H9 (cell line): ENCODE measurements around the gene HOXC11. TPM values are rescaled to one million over a fixed set of nuclear protein-coding genes. Genes with fewer than 3 reads are reported as not detected.

Experiments used
- DNase-seq: peaks from one replicate; pipeline ENCODE4 v3.0.0-alpha.2; 2017
- H2AFZ ChIP-seq: one replicate; pipeline ENCODE4 v1.6.1; 2013; ENCODE audit warnings: mild to moderate bottlenecking, low read length, control low read depth, moderate library complexity
- H2AK5ac ChIP-seq: 2 replicates; pipeline ENCODE4 v1.6.1; 2013; ENCODE audit warnings: low read length, control low read depth, mixed read lengths; ENCODE audit not compliant: insufficient read length
- H2BK120ac ChIP-seq: one replicate; pipeline ENCODE4 v1.6.1; 2013; ENCODE audit warnings: low read depth, mild to moderate bottlenecking, low read length, control low read depth, inconsistent platforms; ENCODE audit not compliant: poor library complexity, severe bottlenecking
- H2BK12ac ChIP-seq: 2 replicates; pipeline ENCODE4 v1.6.1; 2013; ENCODE audit warnings: low read length, control low read depth, mixed read lengths, low read depth; ENCODE audit not compliant: insufficient read length
- H2BK15ac ChIP-seq: 2 replicates; pipeline ENCODE4 v1.6.1; 2013; ENCODE audit warnings: low read depth, low read length, control low read depth
- H2BK20ac ChIP-seq: one replicate; pipeline ENCODE4 v1.6.1; 2013; ENCODE audit warnings: low read depth, mild to moderate bottlenecking, low read length, control low read depth, inconsistent platforms; ENCODE audit not compliant: poor library complexity, severe bottlenecking
- H2BK5ac ChIP-seq: 2 replicates; pipeline ENCODE4 v1.6.1; 2013; ENCODE audit warnings: low read length, control low read depth, mixed read lengths; ENCODE audit not compliant: insufficient read length
- H3K14ac ChIP-seq: 2 replicates; pipeline ENCODE4 v1.6.1; 2013; ENCODE audit warnings: low read length, control low read depth; ENCODE audit not compliant: insufficient read depth
- H3K18ac ChIP-seq: 2 replicates; pipeline ENCODE4 v1.6.1; 2013; ENCODE audit warnings: low read depth, mild to moderate bottlenecking, mixed read lengths, low read length, control low read depth; ENCODE audit not compliant: insufficient read length
- H3K23ac ChIP-seq: 2 replicates; pipeline ENCODE4 v1.6.1; 2013; ENCODE audit warnings: low read length, control low read depth, mixed read lengths, low read depth; ENCODE audit not compliant: insufficient read length
- H3K23me2 ChIP-seq: 2 replicates; pipeline ENCODE4 v1.6.1; 2013; ENCODE audit warnings: low read depth, mild to moderate bottlenecking, mixed read lengths, low read length, control low read depth; ENCODE audit not compliant: insufficient read length, poor library complexity, severe bottlenecking
- H3K27ac ChIP-seq: 2 replicates; pipeline ENCODE4 v1.5.1; 2013; ENCODE audit warnings: low read length, control low read depth, mixed read lengths, low read depth; ENCODE audit not compliant: insufficient read length
- H3K27me3 ChIP-seq: 2 replicates; pipeline ENCODE4 v1.6.1; 2013; ENCODE audit warnings: low read length, control low read depth, inconsistent platforms; ENCODE audit not compliant: insufficient read depth
- H3K4ac ChIP-seq: 2 replicates; pipeline ENCODE4 v1.6.1; 2013; ENCODE audit warnings: low read depth, mild to moderate bottlenecking, control low read depth, inconsistent platforms, low read length, moderate library complexity
- H3K4me1 ChIP-seq: 2 replicates; pipeline ENCODE4 v1.6.1; 2013; ENCODE audit warnings: low read length, control low read depth, inconsistent platforms; ENCODE audit not compliant: insufficient read depth
- H3K4me2 ChIP-seq: 2 replicates; pipeline ENCODE4 v1.6.1; 2013; ENCODE audit warnings: low read length, control low read depth, mixed read lengths; ENCODE audit not compliant: insufficient read length, insufficient read depth
- H3K56ac ChIP-seq: 2 replicates; pipeline ENCODE4 v1.6.1; 2013; ENCODE audit warnings: low read depth, mild to moderate bottlenecking, mixed read lengths, low read length, control low read depth; ENCODE audit not compliant: insufficient read length
- H3K79me1 ChIP-seq: 2 replicates; pipeline ENCODE4 v1.6.1; 2013; ENCODE audit warnings: low read depth, mild to moderate bottlenecking, moderate library complexity, low read length, control low read depth, inconsistent platforms; ENCODE audit not compliant: insufficient read depth, poor library complexity, severe bottlenecking
- H3K79me2 ChIP-seq: 2 replicates; pipeline ENCODE4 v1.6.1; 2013; ENCODE audit warnings: low read length, control low read depth, inconsistent platforms; ENCODE audit not compliant: insufficient read depth
- H3K9ac ChIP-seq: 2 replicates; pipeline ENCODE4 v1.6.1; 2013; ENCODE audit warnings: low read length, control low read depth, mixed read lengths; ENCODE audit not compliant: insufficient read length; ENCODE audit errors: extremely low read depth
- H3K9me3 ChIP-seq: one replicate; pipeline ENCODE4 v1.6.1; 2013; ENCODE audit warnings: low read depth, low read length, inconsistent platforms; ENCODE audit not compliant: control insufficient read depth
- H3T11ph ChIP-seq: one replicate; pipeline ENCODE4 v1.6.1; 2013; ENCODE audit warnings: mild to moderate bottlenecking, low read length, control low read depth, inconsistent platforms
- H4K20me1 ChIP-seq: one replicate; pipeline ENCODE4 v1.6.1; 2013; ENCODE audit not compliant: control insufficient read depth, insufficient read length, insufficient read depth
- H4K5ac ChIP-seq: 2 replicates; pipeline ENCODE4 v1.6.1; 2013; ENCODE audit warnings: low read depth, mild to moderate bottlenecking, mixed read lengths, low read length, control low read depth; ENCODE audit not compliant: insufficient read length
- H4K8ac ChIP-seq: replicated peaks from 2 replicates; pipeline ENCODE4 v1.6.1; 2013; ENCODE audit warnings: low read length, control low read depth, mixed read lengths, low read depth; ENCODE audit not compliant: insufficient read length
- H4K91ac ChIP-seq: 2 replicates; pipeline ENCODE4 v1.6.1; 2013; ENCODE audit warnings: low read depth, mild to moderate bottlenecking, moderate library complexity, mixed read lengths, low read length, control low read depth; ENCODE audit not compliant: insufficient read length
- H3K27ac Mint-ChIP-seq, 3 experiments: 2 replicates in 2 of 3; 3 replicates in 1 of 3; pipeline ENCODE4 v1.8.0; 2020 to 2021; ENCODE audit warnings: mixed read lengths in 3 of 3, mild to moderate bottlenecking in 1 of 3, moderate library complexity in 1 of 3
- H3K27me3 Mint-ChIP-seq: 2 replicates; pipeline ENCODE4 v1.8.0; 2021; ENCODE audit warnings: low read depth, mild to moderate bottlenecking, moderate library complexity, mixed read lengths
- H3K36me3 Mint-ChIP-seq, 3 experiments: 2 replicates in 2 of 3; 3 replicates in 1 of 3; pipeline ENCODE4 v1.8.0; 2020 to 2021; ENCODE audit warnings: low read depth in 3 of 3, mixed read lengths in 3 of 3; ENCODE audit not compliant: insufficient read depth in 1 of 3
- H3K4me1 Mint-ChIP-seq, 2 experiments: 2 replicates each; pipeline ENCODE4 v1.8.0; 2020; ENCODE audit warnings: mixed read lengths in 2 of 2
- H3K4me3 Mint-ChIP-seq, 2 experiments: 2 replicates in 1 of 2; 3 replicates in 1 of 2; pipeline ENCODE4 v1.8.0; 2020 to 2021; ENCODE audit warnings: mild to moderate bottlenecking in 2 of 2, mixed read lengths in 2 of 2, moderate library complexity in 1 of 2
- H3K9me3 Mint-ChIP-seq, 2 experiments: 2 replicates in 1 of 2; 3 replicates in 1 of 2; pipeline ENCODE4 v1.8.0; 2020; ENCODE audit warnings: mild to moderate bottlenecking in 2 of 2, mixed read lengths in 2 of 2, moderate library complexity in 1 of 2
- CTCF ChIP-seq: fragments of 200-600 bp; sonication (generic); conservative IDR thresholded peaks from 3 replicates; pipeline ENCODE4 v1.8.0; 2021; ENCODE audit warnings: antibody characterized with exemption, mild to moderate bottlenecking
- WGBS: extraction: QIAGEN DNeasy Blood & Tissue Kit; methylation state at CpG from one replicate; pipeline ENCODE4 v1.1.7; 2013; ENCODE audit warnings: missing lambda C conversion rate, low lambda C conversion rate, mixed read lengths; ENCODE audit not compliant: insufficient read length; ENCODE audit errors: extremely low coverage; 5-methylcytosine and 5-hydroxymethylcytosine counted together
- total RNA-seq: library from RNA; stranded (reverse); gene quantifications from 2 replicates; pipeline ENCODE4 v1.2.1, GENCODE V29; 2021

The HOXC11 gene
- total RNA-seq, 1 experiment from 2014 or later, result not detected

GRCh38 chr12:53983568-53983949 lies 10.6 kb downstream of the HOXC11 start:
- Mint-ChIP-seq H3K36me3 (no peaks in the 10 kb centered on the region; a peak in 2 of 7 replicates), H3K4me1 (peaks cover 3 to 10% of the 10 kb centered on the region in 2 experiments; a peak in 2 of 4 replicates), H3K9me3 (peaks cover 7 to 14% of the 10 kb centered on the region in 2 experiments; a peak in 4 of 5 replicates), H3K4me3 (no peak overlapping the region), H3K27ac (no peak overlapping the region), H3K27me3 (peaks cover 100% of the 10 kb centered on the region)
- Histone ChIP-seq H2BK20ac (no peak overlapping the region), H4K20me1 (no peaks in the 10 kb centered on the region), H3K4ac (no peak overlapping the region), H3K14ac (no peak overlapping the region), H2BK12ac (no peak overlapping the region), H3K18ac (no peak overlapping the region), H3K23ac (no peak overlapping the region), H2AK5ac (no peak overlapping the region), H3K4me1 (no peaks in the 10 kb centered on the region), H3K9ac (no peak overlapping the region), H3K9me3 (no peaks in the 10 kb centered on the region), H4K91ac (no peak overlapping the region), H2AFZ (no peak overlapping the region), H3K56ac (no peak overlapping the region), H3K4me2 (no peak overlapping the region), H4K5ac (no peak overlapping the region), H3K27ac (no peak overlapping the region), H3K79me1 (no peaks in the 10 kb centered on the region), H2BK5ac (no peak overlapping the region), H4K8ac (no peak overlapping the region), H3K79me2 (no peaks in the 10 kb centered on the region), H2BK15ac (no peak overlapping the region), H2BK120ac (no peak overlapping the region), H3K27me3 (peaks cover 94% of the 10 kb centered on the region), H3T11ph (no peak overlapping the region), H3K23me2 (no peaks in the 10 kb centered on the region)
- no CpG with 5 or more reads among the region's 17 CpGs for WGBS
- DNase-seq, result no peak
- TF ChIP-seq CTCF, result no peak
